ENCODE data around the gene CASK.

GRCh38 chrX:41737065-41737464 is 186.3 kb downstream of the CASK start:
- TF ChIP-seq CTCF (IDR thresholded peaks at IDR 0.05), result no peak
- TF ChIP-seq POLR2A (IDR thresholded peaks at IDR 0.05), result no peak
